HT-29 (cell line): ENCODE data around the gene CCL2. TPM values are rescaled to one million over a fixed set of nuclear protein-coding genes. Genes with fewer than 3 reads are reported as not detected.

Experiments
- total RNA-seq: library from RNA; depleted of rRNA; stranded (reverse); fragments of >200 nt; shearing (Covaris generic); gene quantifications from 2 replicates; pipeline ENCODE4 v1.2.3, GENCODE V29; 2014; rRNA removed

CCL2 gene
- total RNA-seq, 1 experiment from 2014 or later, result not detected

Other genes starting within 250 kb of the CCL2 start
- gene CCL7, start 14.9 kb downstream of the CCL2 start, total RNA-seq, result not detected in 2 replicates
- not detected in 2 replicates for gene CCL11, start 30.5 kb downstream of the CCL2 start, total RNA-seq
- gene CCL8, start 64.2 kb downstream of the CCL2 start, total RNA-seq, result not detected in 2 replicates
- gene CCL13, start 101.2 kb downstream of the CCL2 start, total RNA-seq, result not detected in 2 replicates
- not detected in 2 replicates for gene CCL1, start 107.9 kb downstream of the CCL2 start, total RNA-seq